Erythroblast (primary cell): ENCODE results near the gene DNAJB4.

Experiments
- GATA1 ChIP-seq: IDR thresholded peaks from 2 replicates; pipeline ENCODE4 v1.6.1; 2011; ENCODE audit warnings: low read depth, mild to moderate bottlenecking, control low read depth, low read length, moderate library complexity
- POLR2A ChIP-seq: IDR thresholded peaks from 2 replicates; pipeline ENCODE4 v1.6.1; 2011; ENCODE audit warnings: mild to moderate bottlenecking, low read length

DNA sequence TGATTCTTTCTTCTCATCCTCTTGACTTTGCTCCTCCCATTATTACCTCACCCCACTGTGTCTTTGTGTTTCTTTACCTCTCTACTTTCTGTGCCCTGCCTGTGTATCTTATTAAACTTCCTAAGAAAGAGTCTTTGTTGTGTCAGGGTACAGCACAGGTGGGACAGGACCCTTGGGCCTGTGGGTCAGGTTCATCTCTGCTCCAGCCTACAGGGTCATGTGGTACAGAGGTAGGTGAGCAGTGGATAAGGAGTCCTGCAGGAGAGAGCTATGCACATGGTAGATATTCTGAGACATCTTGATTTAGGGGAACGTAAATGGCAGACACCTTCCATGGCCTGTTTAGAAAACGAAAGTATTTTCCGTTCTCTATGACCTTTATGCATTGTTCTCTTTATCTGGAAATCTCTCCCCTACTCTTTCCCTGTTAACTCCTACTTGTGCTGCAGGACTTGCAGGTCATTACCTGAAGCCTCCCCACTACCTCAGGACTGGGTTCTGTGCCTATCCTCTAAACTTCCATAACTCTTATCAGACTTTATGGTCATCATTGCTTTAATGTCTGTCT, 50.9 kb downstream of the DNAJB4 start:
- TF ChIP-seq POLR2A = no peak
- TF ChIP-seq GATA1 = no peak
